ENCODE results near the gene IWS1. TPM values are rescaled to one million over a fixed set of nuclear protein-coding genes. Genes with fewer than 3 reads are reported as not detected.
"Not testable (repeated sequence)": the region's sequence is repeated elsewhere in the genome, so short reads cannot be mapped to it uniquely, and the experiment has no call there.

IWS1 gene
- 22.7 and 38.3 TPM in 2 replicates for total RNA-seq (2014; rRNA removed; shearing (Covaris generic); ENCODE audit: low replicate concordance)

DNA sequence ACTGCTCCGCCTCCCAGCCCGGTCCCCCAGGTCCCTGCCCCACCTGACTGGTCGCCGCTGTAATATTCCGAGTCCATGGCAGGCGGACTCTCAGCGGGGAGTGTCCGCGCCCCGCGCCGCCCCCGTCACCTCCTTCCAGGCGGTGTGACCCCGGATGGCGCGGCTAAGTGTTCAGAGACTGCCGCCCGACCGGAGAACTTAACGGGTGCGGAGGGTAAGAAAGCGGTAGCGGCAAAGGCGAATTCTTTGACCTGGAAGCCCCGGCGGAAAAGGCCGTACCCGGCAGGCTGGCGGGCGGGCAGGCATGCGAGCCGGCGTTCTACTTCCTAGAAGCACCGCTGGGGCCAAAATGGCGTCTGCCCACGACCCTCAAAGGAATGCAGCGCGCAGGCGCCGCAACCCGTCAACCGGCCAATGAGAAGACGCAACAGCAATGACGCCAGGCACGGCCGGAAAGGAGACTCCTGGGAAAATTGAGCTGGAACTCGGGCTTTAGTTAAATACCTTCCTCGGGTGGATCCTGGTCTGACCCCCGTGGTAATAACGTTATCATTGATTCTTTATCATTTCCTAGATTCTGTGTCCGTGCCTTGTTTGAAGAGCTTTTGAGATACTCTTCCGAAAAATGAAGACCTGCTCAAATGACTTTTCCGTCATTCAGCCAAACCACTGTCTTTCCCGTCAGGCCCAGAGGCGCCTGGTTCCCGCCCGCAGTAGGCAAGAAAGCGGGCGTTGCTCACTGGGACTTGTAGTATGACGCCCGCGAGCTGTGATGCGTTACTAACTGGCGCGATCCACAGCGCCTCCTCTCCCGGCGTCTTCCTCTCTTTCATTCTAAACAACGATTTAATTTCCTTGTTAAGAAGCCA, at the start of gene IWS1:
TSS of gene IWS1 (minus strand) at position 358 of the 869 bp plus-strand sequence. CDS start at position 77, 281 bp downstream.
- H3K79me2 ChIP-seq (ENCODE audit: low read length) = peaks cover 48% of the 10 kb centered on the region
- peak within 1 kb of the TSS; percentile 96 for H3K9ac ChIP-seq (ENCODE audit: low read length)
- H2AFZ ChIP-seq (ENCODE audit: low read length) = peak within 1 kb of the TSS; percentile 66
- H3K4me1 ChIP-seq (ENCODE audit: low read length) = peaks cover 23% of the 10 kb centered on the region
- no peaks in the 10 kb centered on the region for H3K27me3 ChIP-seq (ENCODE audit: low read length)
- peak within 1 kb of the TSS; percentile 93 for H3K4me2 ChIP-seq (ENCODE audit: low read depth, low read length, poor library complexity, severe bottlenecking)
- peak; percentile 98 for DNase-seq
- H4K20me1 ChIP-seq (ENCODE audit: insufficient read depth, low read depth, low read length) = no peaks in the 10 kb centered on the region; the same call in 1 of the 2 replicates
- H3K9me3 ChIP-seq (ENCODE audit: low read length) = no peaks in the 10 kb centered on the region
- H3K27ac ChIP-seq (ENCODE audit: low read length) = peak within 1 kb of the TSS; percentile 50
- peak within 1 kb of the TSS; percentile 95 for H3K4me3 ChIP-seq (ENCODE audit: low read length)
- H3K9me2 ChIP-seq (replicated peaks; ENCODE audit: insufficient read depth, low read length) = no peaks in the 10 kb centered on the region
- peaks cover 22% of the 10 kb centered on the region; the same call in 1 of the 2 replicates for H3K36me3 ChIP-seq (ENCODE audit: insufficient read depth, low read length)

DNA sequence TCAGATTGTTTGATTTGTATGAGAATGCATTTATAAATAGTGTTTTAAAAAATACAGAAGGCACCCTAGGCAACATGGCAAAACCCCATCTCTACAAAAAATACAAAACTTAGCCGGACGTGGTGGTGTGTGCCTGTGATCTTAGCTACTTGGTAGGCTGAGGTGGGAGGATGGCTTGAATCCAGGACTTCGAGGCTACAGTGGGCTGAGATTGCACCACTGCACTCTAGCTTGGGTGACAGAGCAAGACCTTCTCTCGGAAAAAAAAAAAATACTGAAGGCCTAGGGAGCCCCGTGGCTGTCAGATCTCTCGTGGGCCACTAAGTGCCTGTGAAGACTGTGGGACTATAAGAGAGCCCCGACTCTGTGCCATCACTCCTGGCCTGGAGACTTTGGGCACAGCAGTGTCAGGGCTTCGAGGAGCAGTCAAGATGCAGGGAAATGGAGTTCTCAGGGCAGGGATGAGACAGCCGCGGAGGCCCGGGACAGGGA, 49.7 kb upstream of the IWS1 start:
- H3K9ac ChIP-seq (ENCODE audit: low read length) = no peak overlapping the region
- H3K4me3 ChIP-seq (ENCODE audit: low read length) = no peak overlapping the region
- no peaks in the 10 kb centered on the region; the same call in 1 of the 2 replicates for H3K27me3 ChIP-seq (ENCODE audit: low read length)
- H3K9me2 ChIP-seq (replicated peaks; ENCODE audit: insufficient read depth, low read length) = no peaks in the 10 kb centered on the region
- no peaks in the 10 kb centered on the region for H4K20me1 ChIP-seq (ENCODE audit: insufficient read depth, low read depth, low read length)
- no peak overlapping the region for H2AFZ ChIP-seq (ENCODE audit: low read length)
- no peak overlapping the region for H3K4me2 ChIP-seq (ENCODE audit: low read depth, low read length, poor library complexity, severe bottlenecking)
- no peaks in the 10 kb centered on the region for H3K79me2 ChIP-seq (ENCODE audit: low read length)
- no peak overlapping the region for H3K27ac ChIP-seq (ENCODE audit: low read length)
- H3K9me3 ChIP-seq (ENCODE audit: low read length) = no peaks in the 10 kb centered on the region
- no peak for DNase-seq
- H3K36me3 ChIP-seq (ENCODE audit: insufficient read depth, low read length) = no peaks in the 10 kb centered on the region
- peaks cover 11% of the 10 kb centered on the region for H3K4me1 ChIP-seq (ENCODE audit: low read length)

DNA sequence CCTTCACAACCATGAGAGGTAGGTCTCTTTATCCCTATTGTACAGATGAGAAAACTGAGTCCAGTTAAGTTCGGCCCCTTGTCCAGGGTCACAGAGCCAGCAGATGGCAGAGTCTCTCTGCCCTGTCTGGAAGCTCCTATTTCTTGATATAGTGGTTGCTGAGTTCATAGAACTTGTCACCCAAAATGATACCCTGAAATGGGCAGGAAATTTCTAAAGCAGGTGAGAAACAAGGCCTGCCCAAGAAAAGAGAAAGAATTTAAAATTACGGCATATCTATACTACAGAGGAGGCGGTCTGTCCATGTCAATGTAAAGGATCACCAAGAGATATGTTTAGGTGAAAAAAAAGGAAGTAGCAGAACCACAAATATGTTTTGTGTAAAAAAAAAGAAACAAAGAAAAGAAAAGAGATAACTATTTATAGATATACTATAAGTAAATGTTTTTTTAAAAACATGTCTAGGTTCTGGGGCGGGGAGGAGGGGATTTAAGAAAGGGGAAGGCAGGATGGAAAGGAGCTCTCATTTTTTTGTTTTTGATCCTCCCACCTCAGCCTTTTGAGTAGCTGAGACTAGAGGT, 49.0 kb upstream of the IWS1 start:
- Histone ChIP-seq H3K4me1 (ENCODE audit: low read length) (peaks cover 11% of the 10 kb centered on the region), H3K79me2 (ENCODE audit: low read length) (no peaks in the 10 kb centered on the region), H3K4me3 (ENCODE audit: low read length) (no peak overlapping the region), H3K9ac (ENCODE audit: low read length) (no peak overlapping the region), H3K27me3 (ENCODE audit: low read length) (no peaks in the 10 kb centered on the region; the same call in 1 of the 2 replicates), H3K36me3 (ENCODE audit: insufficient read depth, low read length) (no peaks in the 10 kb centered on the region), H3K4me2 (ENCODE audit: low read depth, low read length, poor library complexity, severe bottlenecking) (no peak overlapping the region), H3K27ac (ENCODE audit: low read length) (no peak overlapping the region), H2AFZ (ENCODE audit: low read length) (no peak overlapping the region), H4K20me1 (ENCODE audit: insufficient read depth, low read depth, low read length) (no peaks in the 10 kb centered on the region), H3K9me3 (ENCODE audit: low read length) (no peaks in the 10 kb centered on the region), H3K9me2 (replicated peaks; ENCODE audit: insufficient read depth, low read length) (no peaks in the 10 kb centered on the region)
- DNase-seq = no peak

DNA sequence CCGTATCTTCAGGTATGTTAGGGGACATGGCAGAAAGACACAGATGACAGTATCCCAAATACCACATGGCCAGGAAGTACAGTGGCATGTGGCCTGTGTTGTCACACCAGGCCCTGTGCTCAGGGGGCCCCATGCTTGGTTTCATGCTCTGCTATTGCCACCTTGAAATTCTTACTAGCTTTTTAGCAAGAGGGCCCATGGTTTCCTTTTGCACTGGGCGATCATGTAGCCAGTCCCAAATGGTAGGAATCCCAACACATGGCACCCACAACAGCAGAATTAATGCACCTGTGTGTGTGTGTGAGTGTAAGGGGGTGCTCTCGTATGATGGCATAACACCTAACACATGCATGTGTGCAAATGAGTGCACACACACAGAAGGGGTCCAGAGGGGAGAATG, 48.4 kb upstream of the IWS1 start:
- DNase-seq = no peak
- no peak overlapping the region for H3K9ac ChIP-seq (ENCODE audit: low read length)

DNA sequence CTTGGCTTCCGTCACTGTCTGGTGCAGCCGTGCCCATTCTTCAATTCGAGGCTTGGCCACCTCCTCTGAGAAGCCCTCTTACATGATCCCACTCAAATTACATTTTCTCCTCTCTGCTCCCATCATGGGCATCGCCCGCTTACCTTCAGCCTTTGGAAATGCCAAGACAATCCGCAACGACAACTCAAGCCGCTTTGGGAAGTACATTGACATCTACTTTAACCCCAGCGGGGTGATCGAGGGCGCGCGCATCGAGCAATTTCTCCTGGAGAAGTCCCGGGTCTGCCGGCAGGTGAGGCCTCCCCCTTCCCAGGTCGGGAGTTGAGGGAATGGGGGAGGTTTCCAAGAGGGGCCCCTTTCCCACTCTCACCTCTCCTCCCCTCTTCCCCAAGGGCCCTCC, 47.5 kb upstream of the IWS1 start:
- Histone ChIP-seq H3K27me3 (ENCODE audit: low read length) (no peaks in the 10 kb centered on the region; the same call in 1 of the 2 replicates), H3K9ac (ENCODE audit: low read length) (no peak overlapping the region), H4K20me1 (ENCODE audit: insufficient read depth, low read depth, low read length) (no peaks in the 10 kb centered on the region), H3K36me3 (ENCODE audit: insufficient read depth, low read length) (no peaks in the 10 kb centered on the region), H3K9me2 (replicated peaks; ENCODE audit: insufficient read depth, low read length) (no peaks in the 10 kb centered on the region), H3K4me2 (ENCODE audit: low read depth, low read length, poor library complexity, severe bottlenecking) (no peak overlapping the region), H3K9me3 (ENCODE audit: low read length) (no peaks in the 10 kb centered on the region), H3K4me3 (ENCODE audit: low read length) (no peak overlapping the region), H3K4me1 (ENCODE audit: low read length) (peaks cover 11% of the 10 kb centered on the region), H3K27ac (ENCODE audit: low read length) (no peak overlapping the region), H3K79me2 (ENCODE audit: low read length) (no peaks in the 10 kb centered on the region), H2AFZ (ENCODE audit: low read length) (no peak overlapping the region)
- no peak for DNase-seq

More for the DNA sequence above, 48.4 kb upstream of the IWS1 start:
- H3K4me3 ChIP-seq (ENCODE audit: low read length) = no peak overlapping the region
- peaks cover 11% of the 10 kb centered on the region for H3K4me1 ChIP-seq (ENCODE audit: low read length)
- H2AFZ ChIP-seq (ENCODE audit: low read length) = no peak overlapping the region
- no peak overlapping the region for H3K4me2 ChIP-seq (ENCODE audit: low read depth, low read length, poor library complexity, severe bottlenecking)
- no peaks in the 10 kb centered on the region for H3K9me2 ChIP-seq (replicated peaks; ENCODE audit: insufficient read depth, low read length)
- no peaks in the 10 kb centered on the region for H3K79me2 ChIP-seq (ENCODE audit: low read length)
- no peaks in the 10 kb centered on the region for H3K9me3 ChIP-seq (ENCODE audit: low read length)
- H4K20me1 ChIP-seq (ENCODE audit: insufficient read depth, low read depth, low read length) = no peaks in the 10 kb centered on the region
- H3K27me3 ChIP-seq (ENCODE audit: low read length) = no peaks in the 10 kb centered on the region; the same call in 1 of the 2 replicates
- H3K27ac ChIP-seq (ENCODE audit: low read length) = no peak overlapping the region
- no peaks in the 10 kb centered on the region for H3K36me3 ChIP-seq (ENCODE audit: insufficient read depth, low read length)

DNA sequence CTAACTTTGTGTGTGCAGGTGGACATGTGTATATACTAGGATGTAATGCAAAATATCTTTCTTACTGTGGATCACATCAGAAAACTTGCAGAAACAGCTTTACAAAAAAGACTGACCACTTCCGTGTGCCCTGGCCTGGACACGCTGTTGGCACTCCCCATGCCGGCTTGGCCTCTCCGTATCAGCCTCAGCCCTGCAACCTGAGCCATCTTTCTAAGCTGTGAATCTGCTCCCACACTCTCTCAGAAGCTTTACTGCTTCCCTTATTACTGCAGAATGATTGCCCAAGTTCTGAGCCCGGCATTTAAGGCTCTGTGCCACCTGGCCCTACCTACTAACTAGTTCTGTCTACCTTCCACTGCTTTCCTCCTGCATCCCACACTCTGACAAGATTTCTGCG, 47.0 kb upstream of the IWS1 start:
- Histone ChIP-seq H3K36me3 (ENCODE audit: insufficient read depth, low read length) (no peaks in the 10 kb centered on the region), H2AFZ (ENCODE audit: low read length) (no peak overlapping the region), H3K9me2 (replicated peaks; ENCODE audit: insufficient read depth, low read length) (no peaks in the 10 kb centered on the region), H3K4me2 (ENCODE audit: low read depth, low read length, poor library complexity, severe bottlenecking) (no peak overlapping the region), H3K27me3 (ENCODE audit: low read length) (no peaks in the 10 kb centered on the region), H3K4me3 (ENCODE audit: low read length) (no peak overlapping the region), H3K9me3 (ENCODE audit: low read length) (no peaks in the 10 kb centered on the region), H3K9ac (ENCODE audit: low read length) (no peak overlapping the region), H3K79me2 (ENCODE audit: low read length) (no peaks in the 10 kb centered on the region), H3K27ac (ENCODE audit: low read length) (no peak overlapping the region), H4K20me1 (ENCODE audit: insufficient read depth, low read depth, low read length) (no peaks in the 10 kb centered on the region), H3K4me1 (ENCODE audit: low read length) (peaks cover 11% of the 10 kb centered on the region)
- DNase-seq = no peak

DNA sequence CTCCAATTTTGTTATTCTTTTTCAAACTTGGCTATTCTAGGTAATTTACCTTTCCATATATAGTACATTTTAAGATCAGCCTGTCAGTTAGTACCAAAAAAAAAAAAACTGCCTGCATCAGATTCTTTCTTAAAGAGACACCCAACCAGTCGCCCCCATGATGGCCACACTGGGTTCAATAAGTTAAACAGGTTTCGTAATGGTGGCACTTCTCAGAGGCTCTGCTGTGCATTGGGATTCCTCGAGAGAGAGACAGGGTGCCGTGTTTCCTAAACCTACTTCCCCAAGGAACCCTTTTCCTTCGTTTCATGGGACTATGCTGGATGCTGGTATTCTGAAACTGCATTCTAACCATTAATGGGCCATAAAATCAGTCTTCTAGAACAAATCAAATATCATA, 46.6 kb upstream of the IWS1 start:
- no peak overlapping the region for H2AFZ ChIP-seq (ENCODE audit: low read length)
- peaks cover 7% of the 10 kb centered on the region for H3K4me1 ChIP-seq (ENCODE audit: low read length)
- H3K9me3 ChIP-seq (ENCODE audit: low read length) = no peaks in the 10 kb centered on the region
- H3K27ac ChIP-seq (ENCODE audit: low read length) = no peak overlapping the region
- no peaks in the 10 kb centered on the region for H3K36me3 ChIP-seq (ENCODE audit: insufficient read depth, low read length)
- no peaks in the 10 kb centered on the region for H3K9me2 ChIP-seq (replicated peaks; ENCODE audit: insufficient read depth, low read length)
- no peak overlapping the region for H3K4me2 ChIP-seq (ENCODE audit: low read depth, low read length, poor library complexity, severe bottlenecking)
- no peaks in the 10 kb centered on the region for H4K20me1 ChIP-seq (ENCODE audit: insufficient read depth, low read depth, low read length)
- no peaks in the 10 kb centered on the region for H3K27me3 ChIP-seq (ENCODE audit: low read length)
- no peak overlapping the region for H3K9ac ChIP-seq (ENCODE audit: low read length)
- no peak for DNase-seq
- H3K79me2 ChIP-seq (ENCODE audit: low read length) = no peaks in the 10 kb centered on the region
- no peak overlapping the region for H3K4me3 ChIP-seq (ENCODE audit: low read length)

DNA sequence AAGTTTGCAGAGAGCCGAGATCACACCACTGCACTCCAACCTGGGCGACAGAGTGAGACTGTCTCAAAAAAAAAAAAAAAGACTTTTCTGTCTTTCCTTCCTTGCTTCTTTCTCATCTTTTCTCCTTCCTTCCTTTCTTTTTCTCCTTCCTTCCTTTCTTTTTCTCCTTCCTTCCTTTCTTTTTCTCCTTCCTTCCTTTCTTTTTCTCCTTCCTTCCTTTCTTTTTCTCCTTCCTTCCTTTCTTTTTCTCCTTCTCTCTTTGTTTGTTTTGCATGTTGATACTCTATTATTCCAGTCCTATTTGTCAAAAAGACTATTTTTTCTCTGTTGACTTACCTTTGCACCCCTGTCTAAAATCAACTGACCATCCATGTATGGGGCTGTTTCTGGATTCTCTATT, 46.1 kb upstream of the IWS1 start:
- H3K9me3 ChIP-seq (ENCODE audit: low read length); H2AFZ ChIP-seq (ENCODE audit: low read length); H3K27me3 ChIP-seq (ENCODE audit: low read length); H3K79me2 ChIP-seq (ENCODE audit: low read length); H3K36me3 ChIP-seq (ENCODE audit: insufficient read depth, low read length); H3K4me3 ChIP-seq (ENCODE audit: low read length); H3K4me2 ChIP-seq (ENCODE audit: low read depth, low read length, poor library complexity, severe bottlenecking); H3K27ac ChIP-seq (ENCODE audit: low read length); H3K9me2 ChIP-seq (replicated peaks; ENCODE audit: insufficient read depth, low read length); H4K20me1 ChIP-seq (ENCODE audit: insufficient read depth, low read depth, low read length); DNase-seq; H3K9ac ChIP-seq (ENCODE audit: low read length); H3K4me1 ChIP-seq (ENCODE audit: low read length): not testable (repeated sequence)

Measured in Karpas-422 (cell line).